Fibroblast of lung (primary cell): ENCODE results near the gene TMEM51. TPM values are rescaled to one million over a fixed set of nuclear protein-coding genes. Genes with fewer than 3 reads are reported as not detected.
A peak's percentile ranks its signal among the peaks of the same experiment; 100 is the strongest.

Experiments
- DNase-seq, 2 donors: peaks; one replicate each; pipeline versions ENCODE4 v3.0.0 to v3.0.0-alpha.2; 2010; ENCODE audit warnings: low read depth in 2 of 2
- H2AFZ ChIP-seq: 2 replicates; pipeline ENCODE4 v1.5.1; 2012; ENCODE audit warnings: low read length, control low read depth, inconsistent platforms
- H3K27ac ChIP-seq: 2 replicates; pipeline ENCODE4 v1.5.1; 2011; ENCODE audit warnings: low read length, control low read depth; ENCODE audit not compliant: insufficient read depth
- H3K27me3 ChIP-seq: 2 replicates; pipeline ENCODE4 v1.5.1; 2011; ENCODE audit warnings: mild to moderate bottlenecking, low read length; ENCODE audit not compliant: control insufficient read depth, insufficient read depth
- H3K36me3 ChIP-seq: 2 replicates; pipeline ENCODE4 v1.5.1; 2011; ENCODE audit warnings: low read length; ENCODE audit not compliant: control insufficient read depth, insufficient read depth
- H3K4me1 ChIP-seq: 2 replicates; pipeline ENCODE4 v1.5.1; 2011; ENCODE audit warnings: low read length; ENCODE audit not compliant: control insufficient read depth, insufficient read depth; ENCODE audit errors: extremely low read depth
- H3K4me2 ChIP-seq: 2 replicates; pipeline ENCODE4 v1.5.1; 2011; ENCODE audit warnings: low read length, control low read depth; ENCODE audit not compliant: insufficient read depth; ENCODE audit errors: extremely low read depth
- H3K4me3 ChIP-seq, 4 experiments: fragments of 200-600 bp in 1 of 4; sonication (generic) in 1 of 4; replicated peaks in 1 of 4; 2 replicates each; pipeline ENCODE4 v1.5.1; 2011 to 2016; ENCODE audit warnings: low read length in 4 of 4, low read depth in 3 of 4, mild to moderate bottlenecking in 3 of 4, control low read depth in 2 of 4, inconsistent platforms in 1 of 4, mixed read lengths in 1 of 4; ENCODE audit not compliant: insufficient read depth in 1 of 4; ENCODE audit errors: control extremely low read depth in 1 of 4
- H3K79me2 ChIP-seq: 2 replicates; pipeline ENCODE4 v1.5.1; 2012; ENCODE audit warnings: mild to moderate bottlenecking, low read length, inconsistent platforms; ENCODE audit not compliant: control insufficient read depth, insufficient read depth
- H3K9ac ChIP-seq: 2 replicates; pipeline ENCODE4 v1.5.1; 2011; ENCODE audit warnings: mild to moderate bottlenecking, low read length, control low read depth; ENCODE audit not compliant: insufficient read depth
- H3K9me3 ChIP-seq: 2 replicates; pipeline ENCODE4 v1.5.1; 2012; ENCODE audit warnings: low read depth, low read length; ENCODE audit not compliant: control insufficient read depth, insufficient read depth
- H4K20me1 ChIP-seq: 2 replicates; pipeline ENCODE4 v1.5.1; 2011; ENCODE audit warnings: low read length; ENCODE audit not compliant: control insufficient read depth, insufficient read depth; ENCODE audit errors: extremely low read depth
- CTCF ChIP-seq, 2 donors: IDR thresholded peaks in 1 of 2; conservative IDR thresholded peaks in 1 of 2; 1 replicate in 1 of 2; 2 replicates in 1 of 2; pipeline ENCODE4 v1.5.1; 2011 to 2012; ENCODE audit warnings: low read length in 2 of 2, control low read depth in 1 of 2, inconsistent platforms in 1 of 2, low read depth in 1 of 2, mild to moderate bottlenecking in 1 of 2
- EZH2 ChIP-seq: IDR thresholded peaks from 2 replicates; pipeline ENCODE4 v1.5.1; 2012; ENCODE audit warnings: low read length, control low read depth, mild to moderate bottlenecking; ENCODE audit errors: missing control alignments
- polyA plus RNA-seq, 2 donors: library from polyadenylated mRNA; depleted of rRNA in 1 of 2; stranded (reverse) in 1 of 2; unstranded in 1 of 2; fragments of >200 nt; gene quantifications; 2 replicates each; pipeline ENCODE4 v1.2.1, GENCODE V29; 2011 to 2012; ENCODE audit warnings: missing spikeins in 1 of 2
- total RNA-seq: library from RNA; depleted of rRNA; stranded (reverse); fragments of >200 nt; gene quantifications from 2 replicates; pipeline ENCODE4 v1.2.1, GENCODE V29; 2014

Gene TMEM51
- total and polyA plus RNA-seq, 2 donors (not counting 1 experiment from before 2014, with no cell fraction given) = 6.1 to 19.0 TPM

GRCh38 chr1:15201221-15201620 lies 47.7 kb downstream of the TMEM51 start:
- TF ChIP-seq EZH2 = no peak
- no peak for TF ChIP-seq CTCF (conservative IDR thresholded peaks at IDR 0.05 in 1 of 2, IDR thresholded peaks at IDR 0.05 in 1 of 2; ENCODE audit: low read depth in 1 of 2, low read length in 2 of 2)
- no peak for DNase-seq

GRCh38 chr1:15201849-15202551 lies 48.5 kb downstream of the TMEM51 start:
- no peak overlapping the region for H3K27ac ChIP-seq
- no peaks in the 10 kb centered on the region for H3K9me3 ChIP-seq
- no peak for DNase-seq
- no peak overlapping the region for H3K9ac ChIP-seq
- TF ChIP-seq EZH2 (no peak), CTCF (conservative IDR thresholded peaks at IDR 0.05 in 1 of 2, IDR thresholded peaks at IDR 0.05 in 1 of 2; ENCODE audit: low read depth in 1 of 2, low read length in 2 of 2) (no peak)
- H3K79me2 ChIP-seq = no peaks in the 10 kb centered on the region
- no peaks in the 10 kb centered on the region for H4K20me1 ChIP-seq
- H3K4me3 ChIP-seq = no peak overlapping the region
- no peaks in the 10 kb centered on the region for H3K27me3 ChIP-seq
- no peak overlapping the region for H2AFZ ChIP-seq
- no peak overlapping the region for H3K4me2 ChIP-seq
- no peaks in the 10 kb centered on the region for H3K36me3 ChIP-seq
- H3K4me1 ChIP-seq = peaks cover 12% of the 10 kb centered on the region

More at GRCh38 chr1:15201221-15201620, 47.7 kb downstream of the TMEM51 start:
- H3K27ac ChIP-seq = no peak overlapping the region
- H3K9me3 ChIP-seq = no peaks in the 10 kb centered on the region
- H3K36me3 ChIP-seq = no peaks in the 10 kb centered on the region
- H3K79me2 ChIP-seq = no peaks in the 10 kb centered on the region
- H2AFZ ChIP-seq = no peak overlapping the region
- no peaks in the 10 kb centered on the region for H3K27me3 ChIP-seq
- H3K9ac ChIP-seq = no peak overlapping the region
- no peaks in the 10 kb centered on the region for H4K20me1 ChIP-seq
- H3K4me1 ChIP-seq = peaks cover 12% of the 10 kb centered on the region
- H3K4me3 ChIP-seq = no peak overlapping the region
- H3K4me2 ChIP-seq = peak overlapping the region; percentile 59

GRCh38 chr1:15204931-15205330 lies 51.4 kb downstream of the TMEM51 start:
- Histone ChIP-seq H3K4me1 (peaks cover 11% of the 10 kb centered on the region), H3K36me3 (no peaks in the 10 kb centered on the region), H3K27ac (no peak overlapping the region), H3K4me3 (no peak overlapping the region), H2AFZ (no peak overlapping the region), H3K9ac (no peak overlapping the region), H3K9me3 (no peaks in the 10 kb centered on the region), H3K79me2 (no peaks in the 10 kb centered on the region), H3K4me2 (no peak overlapping the region), H3K27me3 (no peaks in the 10 kb centered on the region), H4K20me1 (no peaks in the 10 kb centered on the region)
- DNase-seq = no peak
- TF ChIP-seq CTCF (conservative IDR thresholded peaks at IDR 0.05 in 1 of 2, IDR thresholded peaks at IDR 0.05 in 1 of 2; ENCODE audit: low read depth in 1 of 2, low read length in 2 of 2) (no peak), EZH2 (no peak)
